ENCODE measurements around the gene RINL. TPM values are rescaled to one million over a fixed set of nuclear protein-coding genes. Genes with fewer than 3 reads are reported as not detected.

RINL gene
- total RNA-seq, 1 donor from 2014 or later, result 3.3 TPM

- H3K27me3 Mint-ChIP-seq (ENCODE audit: low read depth), result no peaks in the 10 kb centered on the region
- H3K4me3 Mint-ChIP-seq, result no peak overlapping the region
- no peaks in the 10 kb centered on the region for H3K9me3 Mint-ChIP-seq
- H3K36me3 Mint-ChIP-seq, result peaks cover 54% of the 10 kb centered on the region
- H3K4me1 Mint-ChIP-seq, result peaks cover 30% of the 10 kb centered on the region
- H3K27ac Mint-ChIP-seq, result peak overlapping the region; percentile 71
- no peak for DNase-seq (ENCODE audit: low spot score in 2 of 2, unreplicated experiment in 2 of 2)
- no peak for TF ChIP-seq CTCF (IDR thresholded peaks at IDR 0.05; ENCODE audit: unreplicated experiment)
Observed at GRCh38 chr19:38840583-38840968, 37.5 kb downstream of the RINL start.

- no peaks in the 10 kb centered on the region for H3K9me3 Mint-ChIP-seq
- TF ChIP-seq CTCF (IDR thresholded peaks at IDR 0.05; ENCODE audit: unreplicated experiment), result no peak
- peaks cover 50% of the 10 kb centered on the region for H3K36me3 Mint-ChIP-seq
- H3K27me3 Mint-ChIP-seq (ENCODE audit: low read depth), result no peaks in the 10 kb centered on the region
- DNase-seq (ENCODE audit: low spot score in 2 of 2, unreplicated experiment in 2 of 2), result no peak
- peaks cover 30% of the 10 kb centered on the region for H3K4me1 Mint-ChIP-seq
- H3K27ac Mint-ChIP-seq, result peak overlapping the region; percentile 64
- no peak overlapping the region for H3K4me3 Mint-ChIP-seq
Observed at GRCh38 chr19:38839816-38840582, 38.1 kb downstream of the RINL start.

- H3K27me3 Mint-ChIP-seq (ENCODE audit: low read depth), result no peaks in the 10 kb centered on the region
- TF ChIP-seq CTCF (IDR thresholded peaks at IDR 0.05; ENCODE audit: unreplicated experiment), result no peak
- H3K27ac Mint-ChIP-seq, result peak overlapping the region; percentile 90
- no peak overlapping the region for H3K4me3 Mint-ChIP-seq
- DNase-seq (ENCODE audit: low spot score in 2 of 2, unreplicated experiment in 2 of 2), result no peak
- no peaks in the 10 kb centered on the region for H3K9me3 Mint-ChIP-seq
- peaks cover 30% of the 10 kb centered on the region for H3K4me1 Mint-ChIP-seq
- H3K36me3 Mint-ChIP-seq, result peaks cover 46% of the 10 kb centered on the region
Observed at GRCh38 chr19:38838986-38839761, 38.9 kb downstream of the RINL start.

DNA sequence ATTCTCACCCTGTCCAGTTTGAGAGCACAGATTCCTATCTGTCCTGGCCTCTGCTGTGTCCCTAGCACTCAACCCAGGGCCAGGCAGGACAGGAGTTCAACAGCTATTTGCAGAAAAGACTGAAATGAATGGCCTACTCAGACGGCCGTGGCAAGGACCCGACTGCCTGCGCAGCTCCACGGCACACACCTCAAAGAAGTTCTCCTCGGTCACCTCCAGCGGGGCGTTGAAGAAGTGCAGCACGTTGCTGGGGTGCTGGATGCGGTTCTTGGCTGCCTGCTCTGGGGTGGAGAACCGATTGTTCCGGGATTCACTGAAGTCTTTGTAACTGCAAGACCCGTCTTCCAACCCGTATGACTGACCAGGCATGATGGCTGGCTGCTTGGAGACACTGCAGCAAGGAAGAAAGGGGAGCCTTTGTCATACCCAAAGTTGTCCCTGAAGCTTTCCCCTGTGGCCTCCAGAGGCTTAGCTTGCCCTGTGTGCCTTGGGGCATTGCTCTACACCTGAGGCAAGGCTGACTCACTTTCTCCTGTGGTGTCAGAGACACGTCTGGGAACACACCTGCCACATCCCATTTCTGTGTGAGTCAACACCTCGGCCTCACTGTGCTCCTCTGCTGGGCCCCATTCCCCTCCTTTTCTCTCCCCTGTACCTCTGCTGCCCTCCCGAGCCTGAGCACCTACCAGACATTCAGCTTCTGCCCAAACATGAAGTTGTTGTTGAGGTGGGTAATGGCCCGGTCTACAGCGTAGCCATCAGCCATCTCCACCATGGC lies 39.7 kb downstream of the RINL start:
- no peaks in the 10 kb centered on the region for H3K9me3 Mint-ChIP-seq
- peaks cover 41% of the 10 kb centered on the region for H3K36me3 Mint-ChIP-seq
- H3K4me3 Mint-ChIP-seq, result no peak overlapping the region
- no peak for TF ChIP-seq CTCF (IDR thresholded peaks at IDR 0.05; ENCODE audit: unreplicated experiment)
- DNase-seq (ENCODE audit: low spot score in 2 of 2, unreplicated experiment in 2 of 2), result no peak
- no peaks in the 10 kb centered on the region for H3K27me3 Mint-ChIP-seq (ENCODE audit: low read depth)
- H3K4me1 Mint-ChIP-seq, result peaks cover 30% of the 10 kb centered on the region
- peak overlapping the region; percentile 90 for H3K27ac Mint-ChIP-seq

DNA sequence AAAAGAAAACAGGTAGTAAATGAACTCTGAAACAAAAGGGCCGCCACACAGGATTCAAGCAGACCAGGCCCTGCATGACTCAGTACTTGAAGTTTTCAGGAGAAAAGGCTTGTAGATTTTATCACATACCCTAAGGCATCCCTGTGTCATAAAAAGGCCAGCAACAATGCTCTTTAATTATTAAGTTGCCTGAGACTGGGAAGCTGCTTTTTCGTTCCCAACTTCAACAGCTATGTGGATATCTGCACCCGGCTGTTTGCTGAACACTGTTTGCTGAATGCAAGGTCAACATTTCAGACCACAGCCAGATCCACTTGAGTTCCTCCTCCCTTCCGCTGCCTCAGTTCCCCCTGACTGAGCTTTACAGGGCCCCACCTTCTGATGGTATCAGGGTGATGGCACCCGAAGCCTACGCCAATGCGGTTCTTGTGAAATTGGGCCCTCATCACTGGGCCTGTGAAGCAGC lies 40.4 kb downstream of the RINL start:
- Mint-ChIP-seq H3K27me3 (ENCODE audit: low read depth) (no peaks in the 10 kb centered on the region), H3K36me3 (peaks cover 35% of the 10 kb centered on the region), H3K27ac (peak overlapping the region; percentile 90), H3K4me1 (peaks cover 30% of the 10 kb centered on the region), H3K9me3 (no peaks in the 10 kb centered on the region), H3K4me3 (no peak overlapping the region)
- no peak for TF ChIP-seq CTCF (IDR thresholded peaks at IDR 0.05; ENCODE audit: unreplicated experiment)
- no peak for DNase-seq (ENCODE audit: low spot score in 2 of 2, unreplicated experiment in 2 of 2)

Measured in mesothelial cell of epicardium (in vitro differentiated cells).